Measurements from ENCODE around the gene SYTL3. TPM values are rescaled to one million over a fixed set of nuclear protein-coding genes. Genes with fewer than 3 reads are reported as not detected.
"Not testable (repeated sequence)": the region's sequence is repeated elsewhere in the genome, so short reads cannot be mapped to it uniquely, and the experiment has no call there.

The SYTL3 gene
- total RNA-seq, 1 experiment from 2014 or later, result 0.86 TPM

DNA sequence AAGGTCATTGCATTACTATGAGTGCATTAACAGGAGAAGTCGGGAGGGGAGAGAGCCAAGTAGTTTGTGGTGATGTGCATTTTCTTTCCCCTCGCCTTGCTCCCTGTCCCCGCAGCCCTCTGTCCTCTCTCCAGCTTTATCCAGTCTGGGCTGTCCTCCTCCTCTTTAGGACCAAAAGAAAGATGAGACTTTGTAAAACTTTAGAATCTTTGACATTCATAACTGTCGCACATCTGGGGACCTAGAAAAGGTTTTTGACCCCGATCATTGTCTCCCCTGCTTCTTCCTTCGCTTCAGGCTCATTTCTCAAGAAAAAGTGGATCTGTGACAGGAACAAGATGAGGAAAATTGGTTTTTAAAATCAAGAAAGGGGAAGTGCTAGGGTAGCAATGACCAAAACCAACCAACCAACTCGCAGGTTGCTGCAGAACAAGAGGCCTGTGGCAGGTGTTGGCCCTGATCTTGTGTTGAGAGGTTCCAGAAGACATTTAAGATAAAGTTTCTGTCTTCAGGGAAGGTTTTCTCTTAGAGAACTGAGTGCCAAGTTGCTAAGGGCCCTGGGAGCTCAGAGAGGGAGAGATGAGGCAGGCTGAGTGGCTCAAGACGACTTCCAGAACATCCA is 17.6 kb downstream of the SYTL3 start:
- no peak for DNase-seq
- Mint-ChIP-seq H3K4me3 (ENCODE audit: unreplicated experiment) (no peak overlapping the region), H3K9me3 (ENCODE audit: unreplicated experiment) (no peaks in the 10 kb centered on the region), H3K4me1 (ENCODE audit: low read depth, unreplicated experiment) (no peaks in the 10 kb centered on the region), H3K27ac (ENCODE audit: unreplicated experiment) (no peak overlapping the region), H3K27me3 (ENCODE audit: insufficient read depth, unreplicated experiment) (no peaks in the 10 kb centered on the region), H3K36me3 (ENCODE audit: insufficient read depth, unreplicated experiment) (peaks cover 5% of the 10 kb centered on the region)
- BruUV-seq (replicated peaks), result no TSS peak
- Histone ChIP-seq H3K36me3 (ENCODE audit: control insufficient read depth, insufficient read depth, low read length) (no peaks in the 10 kb centered on the region), H3K27me3 (replicated peaks; ENCODE audit: control insufficient read depth, insufficient read depth, low read length) (no peaks in the 10 kb centered on the region; the same call in 1 of the 2 replicates), H3K4me1 (0 out of 2 replicates have a peak, but pooled peaks cover 3% of the 10 kb centered on the region), H3K4me3 (ENCODE audit: low read depth, low read length) (no peak overlapping the region), H3K9me3 (no peaks in the 10 kb centered on the region)
- TF ChIP-seq, protein P1, sequence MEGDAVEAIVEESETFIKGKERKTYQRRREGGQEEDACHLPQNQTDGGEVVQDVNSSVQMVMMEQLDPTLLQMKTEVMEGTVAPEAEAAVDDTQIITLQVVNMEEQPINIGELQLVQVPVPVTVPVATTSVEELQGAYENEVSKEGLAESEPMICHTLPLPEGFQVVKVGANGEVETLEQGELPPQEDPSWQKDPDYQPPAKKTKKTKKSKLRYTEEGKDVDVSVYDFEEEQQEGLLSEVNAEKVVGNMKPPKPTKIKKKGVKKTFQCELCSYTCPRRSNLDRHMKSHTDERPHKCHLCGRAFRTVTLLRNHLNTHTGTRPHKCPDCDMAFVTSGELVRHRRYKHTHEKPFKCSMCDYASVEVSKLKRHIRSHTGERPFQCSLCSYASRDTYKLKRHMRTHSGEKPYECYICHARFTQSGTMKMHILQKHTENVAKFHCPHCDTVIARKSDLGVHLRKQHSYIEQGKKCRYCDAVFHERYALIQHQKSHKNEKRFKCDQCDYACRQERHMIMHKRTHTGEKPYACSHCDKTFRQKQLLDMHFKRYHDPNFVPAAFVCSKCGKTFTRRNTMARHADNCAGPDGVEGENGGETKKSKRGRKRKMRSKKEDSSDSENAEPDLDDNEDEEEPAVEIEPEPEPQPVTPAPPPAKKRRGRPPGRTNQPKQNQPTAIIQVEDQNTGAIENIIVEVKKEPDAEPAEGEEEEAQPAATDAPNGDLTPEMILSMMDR (IDR thresholded peaks at IDR 0.05; ENCODE audit: insufficient read depth in 1 of 2, low read depth in 1 of 2, low read length in 1 of 2, severe bottlenecking in 1 of 2, unreplicated experiment in 1 of 2), result no peak
- intact Hi-C loops (cut with micrococcal nuclease; ENCODE audit: unreplicated experiment), result no loop called here
- POLR2A ChIA-PET, result interaction anchor here (0.5 kb wide), 1 partner anchor 1060 kb away, joined by 3 read pairs; the partner anchor contains the start of gene WTAP
- CTCF ChIA-PET, result no interaction called here

GRCh38 chr6:158668707-158669103 is 18.9 kb downstream of the SYTL3 start:
- Histone ChIP-seq H3K4me3 (ENCODE audit: low read depth, low read length) (no peak overlapping the region), H3K27me3 (replicated peaks; ENCODE audit: control insufficient read depth, insufficient read depth, low read length) (no peaks in the 10 kb centered on the region; the same call in 1 of the 2 replicates), H3K36me3 (ENCODE audit: control insufficient read depth, insufficient read depth, low read length) (no peaks in the 10 kb centered on the region), H3K9me3 (no peaks in the 10 kb centered on the region), H3K4me1 (0 out of 2 replicates have a peak, but pooled peaks cover 3% of the 10 kb centered on the region)
- BruUV-seq (replicated peaks), result no TSS peak
- H3K4me3 Mint-ChIP-seq (ENCODE audit: unreplicated experiment), result no peak overlapping the region
- intact Hi-C loops (cut with micrococcal nuclease; ENCODE audit: unreplicated experiment), result no loop called here
- DNase-seq, result no peak
- no peaks in the 10 kb centered on the region for H3K9me3 Mint-ChIP-seq (ENCODE audit: unreplicated experiment)
- ChIA-PET CTCF (interaction anchor here (1.0 kb wide), 1 partner anchor 9 kb away, joined by 3 read pairs; no protein-coding TSS in a partner anchor), POLR2A (no interaction called here)
- H3K27ac Mint-ChIP-seq (ENCODE audit: unreplicated experiment), result no peak overlapping the region
- H3K27me3 Mint-ChIP-seq (ENCODE audit: insufficient read depth, unreplicated experiment), result no peaks in the 10 kb centered on the region
- peaks cover 5% of the 10 kb centered on the region for H3K36me3 Mint-ChIP-seq (ENCODE audit: insufficient read depth, unreplicated experiment)
- no peaks in the 10 kb centered on the region for H3K4me1 Mint-ChIP-seq (ENCODE audit: low read depth, unreplicated experiment)
- TF ChIP-seq, protein P1 (IDR thresholded peaks at IDR 0.05; ENCODE audit: insufficient read depth in 1 of 2, low read depth in 1 of 2, low read length in 1 of 2, severe bottlenecking in 1 of 2, unreplicated experiment in 1 of 2), result no peak

- ChIA-PET CTCF (interaction anchor here (1.0 kb wide), 1 partner anchor 9 kb away, joined by 3 read pairs; no protein-coding TSS in a partner anchor), POLR2A (no interaction called here)
- no peak overlapping the region for H3K4me3 Mint-ChIP-seq (ENCODE audit: unreplicated experiment)
- Histone ChIP-seq H3K4me3 (ENCODE audit: low read depth, low read length) (no peak overlapping the region), H3K9me3 (no peaks in the 10 kb centered on the region), H3K36me3 (ENCODE audit: control insufficient read depth, insufficient read depth, low read length) (no peaks in the 10 kb centered on the region), H3K27me3 (replicated peaks; ENCODE audit: control insufficient read depth, insufficient read depth, low read length) (no peaks in the 10 kb centered on the region; the same call in 1 of the 2 replicates), H3K4me1 (no peaks in the 10 kb centered on the region)
- no peak overlapping the region for H3K27ac Mint-ChIP-seq (ENCODE audit: unreplicated experiment)
- TF ChIP-seq, protein P1 (IDR thresholded peaks at IDR 0.05; ENCODE audit: insufficient read depth in 1 of 2, low read depth in 1 of 2, low read length in 1 of 2, severe bottlenecking in 1 of 2, unreplicated experiment in 1 of 2), result no peak
- BruUV-seq (replicated peaks), result no TSS peak
- H3K36me3 Mint-ChIP-seq (ENCODE audit: insufficient read depth, unreplicated experiment), result peaks cover 5% of the 10 kb centered on the region
- H3K9me3 Mint-ChIP-seq (ENCODE audit: unreplicated experiment), result no peaks in the 10 kb centered on the region
- H3K27me3 Mint-ChIP-seq (ENCODE audit: insufficient read depth, unreplicated experiment), result no peaks in the 10 kb centered on the region
- no peak for DNase-seq
- H3K4me1 Mint-ChIP-seq (ENCODE audit: low read depth, unreplicated experiment), result no peaks in the 10 kb centered on the region
- intact Hi-C loops (cut with micrococcal nuclease; ENCODE audit: unreplicated experiment), result no loop called here
Observed at GRCh38 chr6:158669145-158670035, 19.5 kb downstream of the SYTL3 start.

GRCh38 chr6:158672119-158672518 is 22.3 kb downstream of the SYTL3 start:
- H3K9me3 ChIP-seq; intact Hi-C loops (cut with micrococcal nuclease; ENCODE audit: unreplicated experiment); H3K27me3 Mint-ChIP-seq (ENCODE audit: insufficient read depth, unreplicated experiment); CTCF ChIA-PET; H3K4me1 Mint-ChIP-seq (ENCODE audit: low read depth, unreplicated experiment); DNase-seq; H3K27ac Mint-ChIP-seq (ENCODE audit: unreplicated experiment); H3K9me3 Mint-ChIP-seq (ENCODE audit: unreplicated experiment); H3K4me1 ChIP-seq; H3K4me3 Mint-ChIP-seq (ENCODE audit: unreplicated experiment); H3K27me3 ChIP-seq (replicated peaks; ENCODE audit: control insufficient read depth, insufficient read depth, low read length); H3K36me3 ChIP-seq (ENCODE audit: control insufficient read depth, insufficient read depth, low read length); POLR2A ChIA-PET; BruUV-seq (replicated peaks); H3K4me3 ChIP-seq (ENCODE audit: low read depth, low read length); H3K36me3 Mint-ChIP-seq (ENCODE audit: insufficient read depth, unreplicated experiment): not testable (repeated sequence)

Data from Caco-2 (cell line).